Measurements from ENCODE around the gene ZNF24. TPM values are rescaled to one million over a fixed set of nuclear protein-coding genes. Genes with fewer than 3 reads are reported as not detected.

ZNF24 gene
- polyA plus RNA-seq, 3 donors = 12.9 to 64.4 (median 54.3) TPM

DNA sequence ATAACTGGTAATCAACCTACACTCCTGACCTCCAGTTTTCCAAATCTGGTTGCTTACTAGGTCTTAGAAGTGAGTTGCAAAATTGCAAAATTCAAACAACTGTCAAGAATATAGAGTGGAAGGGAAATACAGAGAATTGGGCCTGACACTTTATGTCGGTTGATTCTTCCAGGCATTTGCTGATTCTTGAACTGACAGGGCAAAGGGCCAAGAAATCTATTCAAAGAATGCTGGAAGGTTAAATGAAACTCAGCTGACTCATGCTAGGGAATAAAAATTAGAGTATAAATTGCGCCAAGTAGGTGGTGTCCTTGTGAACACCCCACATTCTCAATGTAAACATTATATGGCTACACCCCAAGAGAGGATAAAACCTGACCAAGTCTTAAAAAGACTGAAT, 32.7 kb downstream of the ZNF24 start:
- H4K20me1 ChIP-seq (ENCODE audit: insufficient read depth, low read length) = no peaks in the 10 kb centered on the region
- H3K36me3 ChIP-seq (replicated peaks in 1 of 2; ENCODE audit: control insufficient read depth in 1 of 2, insufficient read depth in 2 of 2, low read length in 2 of 2) = peaks cover 4 to 15% of the 10 kb centered on the region in 2 donors
- no peak for DNase-seq
- no peaks in the 10 kb centered on the region for H3K79me2 ChIP-seq (ENCODE audit: insufficient read depth, low read length)
- peaks cover 34 to 73% of the 10 kb centered on the region in 2 donors for H3K9me3 ChIP-seq (replicated peaks in 1 of 2; ENCODE audit: control insufficient read depth in 1 of 2, insufficient read depth in 1 of 2, low read length in 2 of 2)
- H3K9ac ChIP-seq (ENCODE audit: insufficient read depth, low read length, poor library complexity, severe bottlenecking) = no peak overlapping the region
- 100% methylated on average over 1 of the region's 2 CpGs for WGBS (ENCODE audit: insufficient coverage)
- Mint-ChIP-seq H3K36me3 (peaks cover 12 to 16% of the 10 kb centered on the region in 2 donors), H3K4me3 (no peak overlapping the region), H3K27ac (no peak overlapping the region), H3K4me1 (no peaks in the 10 kb centered on the region), H3K27me3 (ENCODE audit: low read depth in 3 of 3) (peaks cover 0 to 3% (median 0%) of the 10 kb centered on the region in 3 donors), H3K9me3 (peaks cover 37 to 76% (median 53%) of the 10 kb centered on the region in 7 donors)
- intact Hi-C loops (cut with micrococcal nuclease) = no loop called here
- no peaks in the 10 kb centered on the region for H3K27me3 ChIP-seq (ENCODE audit: control insufficient read depth in 2 of 2, insufficient read depth in 2 of 2, low read length in 2 of 2)
- no peaks in the 10 kb centered on the region for H3K4me1 ChIP-seq (ENCODE audit: control insufficient read depth in 1 of 2, insufficient read depth in 2 of 2, low read length in 2 of 2)
- H3K27ac ChIP-seq (ENCODE audit: low read depth in 1 of 2, low read length in 2 of 2) = no peak overlapping the region
- H3K4me2 ChIP-seq (replicated peaks; ENCODE audit: extremely low read depth, low read length, poor library complexity, severe bottlenecking) = no peak overlapping the region
- TF ChIP-seq CTCF (IDR thresholded peaks at IDR 0.05) = no peak
- H3K4me3 ChIP-seq (replicated peaks in 1 of 3; ENCODE audit: low read depth in 2 of 3, low read length in 3 of 3) = no peak overlapping the region
- no peak overlapping the region for H2AFZ ChIP-seq (ENCODE audit: insufficient read depth, low read depth, low read length, poor library complexity, severe bottlenecking)

- Histone ChIP-seq H3K27ac (ENCODE audit: low read depth in 1 of 2, low read length in 2 of 2) (no peak overlapping the region), H3K4me2 (replicated peaks; ENCODE audit: extremely low read depth, low read length, poor library complexity, severe bottlenecking) (no peak overlapping the region), H3K4me1 (ENCODE audit: control insufficient read depth in 1 of 2, insufficient read depth in 2 of 2, low read length in 2 of 2) (no peaks in the 10 kb centered on the region), H4K20me1 (ENCODE audit: insufficient read depth, low read length) (no peaks in the 10 kb centered on the region), H2AFZ (ENCODE audit: insufficient read depth, low read depth, low read length, poor library complexity, severe bottlenecking) (no peak overlapping the region), H3K9ac (ENCODE audit: insufficient read depth, low read length, poor library complexity, severe bottlenecking) (no peak overlapping the region), H3K79me2 (ENCODE audit: insufficient read depth, low read length) (peaks cover 19% of the 10 kb centered on the region), H3K9me3 (replicated peaks in 1 of 2; ENCODE audit: control insufficient read depth in 1 of 2, insufficient read depth in 1 of 2, low read length in 2 of 2) (peaks cover 42 to 99% of the 10 kb centered on the region in 2 donors), H3K4me3 (replicated peaks in 1 of 3; ENCODE audit: low read depth in 2 of 3, low read length in 3 of 3) (peak overlapping the region in 1 of 3 experiments; percentile 32), H3K27me3 (ENCODE audit: control insufficient read depth in 2 of 2, insufficient read depth in 2 of 2, low read length in 2 of 2) (no peaks in the 10 kb centered on the region), H3K36me3 (replicated peaks in 1 of 2; ENCODE audit: control insufficient read depth in 1 of 2, insufficient read depth in 2 of 2, low read length in 2 of 2) (peaks cover 15 to 63% of the 10 kb centered on the region in 2 donors)
- Mint-ChIP-seq H3K27me3 (ENCODE audit: low read depth in 3 of 3) (no peaks in the 10 kb centered on the region), H3K27ac (no peak overlapping the region), H3K36me3 (peaks cover 40 to 55% of the 10 kb centered on the region in 2 donors), H3K9me3 (peaks cover 42 to 91% (median 76%) of the 10 kb centered on the region in 7 donors), H3K4me1 (no peaks in the 10 kb centered on the region), H3K4me3 (no peak overlapping the region)
- no peak for DNase-seq
- WGBS (ENCODE audit: insufficient coverage) = no CpG with 5 or more reads among the region's 5 CpGs
- TF ChIP-seq CTCF (IDR thresholded peaks at IDR 0.05) = no peak
- intact Hi-C loops (cut with micrococcal nuclease) = no loop called here
These were observed 37.5 kb downstream of the ZNF24 start for GRCh38 chr18:35306588-35307250.
